Activated naive CD8-positive, alpha-beta T cell treated with anti-CD3 and anti-CD28 coated beads, Interleukin-2, amount 10 ng/mL, durations not matched to agents 7 days and 5 days (primary cell): ENCODE results near the gene TERB1. TPM values are rescaled to one million over a fixed set of nuclear protein-coding genes. Genes with fewer than 3 reads are reported as not detected.

Source experiments
- total RNA-seq, 2 experiments: library from RNA; stranded (reverse); gene quantifications; one replicate each; pipeline ENCODE4 v1.2.3, GENCODE V29; 2021

Gene TERB1
- total RNA-seq, 2 experiments from 2014 or later, result not detected

Other genes starting within 250 kb of the TERB1 start
- 100 to 1,000 TPM; 124 to 130 TPM for gene CKLF, start 249.0 kb downstream of the TERB1 start, total RNA-seq
- 10 to 100 TPM; 10.6 to 13.5 TPM for gene CMTM1, start 235.1 kb downstream of the TERB1 start, total RNA-seq
- gene CMTM2, start 222.1 kb downstream of the TERB1 start, total RNA-seq, result 1 to 10 TPM in 1 of 2 experiments, under 1 TPM in 1; 0.45 to 1.3 TPM
- gene CMTM3, start 196.9 kb downstream of the TERB1 start, total RNA-seq, result 100 to 1,000 TPM; 107 to 108 TPM
- 1 to 10 TPM; 1.3 to 2.0 TPM for gene CMTM4, start 104.8 kb downstream of the TERB1 start, total RNA-seq
- 10 to 100 TPM; 66.3 to 70.5 TPM for gene DYNC1LI2, start 50.0 kb downstream of the TERB1 start, total RNA-seq
- 10 to 100 TPM; 70.7 to 77.0 TPM for gene NAE1, start 29.4 kb upstream of the TERB1 start, total RNA-seq
- not detected for gene CA7, start 42.8 kb upstream of the TERB1 start, total RNA-seq
- 10 to 100 TPM; 26.6 TPM for gene PDP2, start 78.9 kb upstream of the TERB1 start, total RNA-seq
- gene CDH16, start 117.3 kb upstream of the TERB1 start, total RNA-seq, result not detected
- under 1 TPM; 0.60 to 0.61 TPM for gene RRAD, start 124.0 kb upstream of the TERB1 start, total RNA-seq
- gene CIAO2B, start 132.8 kb upstream of the TERB1 start, total RNA-seq, result 100 to 1,000 TPM in 1 of 2 experiments, 10 to 100 TPM in 1; 98.0 to 106 TPM
- 10 to 100 TPM; 45.4 to 46.4 TPM for gene CES2, start 133.9 kb upstream of the TERB1 start, total RNA-seq
- gene CES3, start 159.7 kb upstream of the TERB1 start, total RNA-seq, result 1 to 10 TPM; 4.8 to 8.3 TPM
- gene CES4A, start 187.0 kb upstream of the TERB1 start, total RNA-seq, result 10 to 100 TPM; 16.2 to 17.5 TPM
- gene CBFB, start 227.6 kb upstream of the TERB1 start, total RNA-seq, result 100 to 1,000 TPM; 193 to 198 TPM